Mesendoderm (in vitro differentiated cells): ENCODE measurements around the gene PRPH.

Experiments used
- DNase-seq: peaks from one replicate; pipeline ENCODE4 v3.0.0; 2013
- H2AK5ac ChIP-seq: 2 replicates; pipeline ENCODE4 v1.6.1; 2013; ENCODE audit warnings: low read length, inconsistent platforms
- H2BK120ac ChIP-seq: 2 replicates; pipeline ENCODE4 v1.6.1; 2013; ENCODE audit warnings: low read depth, mild to moderate bottlenecking, low read length, moderate library complexity, mixed read lengths
- H2BK15ac ChIP-seq: replicated peaks from 2 replicates; pipeline ENCODE4 v1.6.1; 2013; ENCODE audit warnings: low read depth, mild to moderate bottlenecking, moderate library complexity
- H2BK5ac ChIP-seq: 2 replicates; pipeline ENCODE4 v1.6.1; 2013; ENCODE audit warnings: low read length, inconsistent platforms
- H3K18ac ChIP-seq: 2 replicates; pipeline ENCODE4 v1.6.1; 2013; ENCODE audit warnings: mild to moderate bottlenecking, low read length, mixed read lengths
- H3K23ac ChIP-seq: one replicate; pipeline ENCODE4 v1.6.1; 2013; ENCODE audit warnings: low read length
- H3K27ac ChIP-seq: 2 replicates; pipeline ENCODE4 v1.5.1; 2013; ENCODE audit warnings: low read depth, mild to moderate bottlenecking, inconsistent platforms, low read length, moderate library complexity
- H3K27me3 ChIP-seq: 2 replicates; pipeline ENCODE4 v1.6.1; 2013; ENCODE audit warnings: low read length, control low read depth, mild to moderate bottlenecking, inconsistent platforms; ENCODE audit not compliant: insufficient read depth, poor library complexity
- H3K36me3 ChIP-seq: 2 replicates; pipeline ENCODE4 v1.6.1; 2013; ENCODE audit warnings: low read length, inconsistent platforms; ENCODE audit not compliant: control insufficient read depth, insufficient read depth
- H3K4ac ChIP-seq: one replicate; pipeline ENCODE4 v1.6.1; 2013; ENCODE audit warnings: low read depth, mild to moderate bottlenecking, low read length, moderate library complexity
- H3K4me1 ChIP-seq: 2 replicates; pipeline ENCODE4 v1.6.1; 2013; ENCODE audit warnings: low read depth, low read length, inconsistent platforms; ENCODE audit not compliant: control insufficient read depth
- H3K4me2 ChIP-seq: 2 replicates; pipeline ENCODE4 v1.6.1; 2013; ENCODE audit warnings: low read length
- H3K4me3 ChIP-seq: 2 replicates; pipeline ENCODE4 v1.5.1; 2013; ENCODE audit warnings: mild to moderate bottlenecking, low read length
- H3K56ac ChIP-seq: one replicate; pipeline ENCODE4 v1.6.1; 2013; ENCODE audit warnings: low read length
- H3K79me1 ChIP-seq: 2 replicates; pipeline ENCODE4 v1.6.1; 2013; ENCODE audit warnings: low read length, inconsistent platforms
- H3K79me2 ChIP-seq: 2 replicates; pipeline ENCODE4 v1.6.1; 2013; ENCODE audit warnings: mild to moderate bottlenecking, low read length; ENCODE audit not compliant: control insufficient read depth, insufficient read depth
- H3K9ac ChIP-seq: 2 replicates; pipeline ENCODE4 v1.6.1; 2013; ENCODE audit warnings: low read length, inconsistent platforms
- H4K5ac ChIP-seq: one replicate; pipeline ENCODE4 v1.6.1; 2013; ENCODE audit warnings: low read length
- H4K8ac ChIP-seq: one replicate; pipeline ENCODE4 v1.6.1; 2013; ENCODE audit warnings: low read depth, mild to moderate bottlenecking, control low read depth, low read length, moderate library complexity
- WGBS: extraction: QIAGEN DNeasy Blood & Tissue Kit; methylation state at CpG from one replicate; pipeline ENCODE4 v1.1.7; 2013; ENCODE audit warnings: low lambda C conversion rate, missing lambda C conversion rate; ENCODE audit not compliant: insufficient coverage; ENCODE audit errors: extremely low coverage; 5-methylcytosine and 5-hydroxymethylcytosine counted together

Gene PRPH

GRCh38 chr12:49345051-49345824 is 50.3 kb downstream of the PRPH start:
- H3K18ac ChIP-seq = no peak overlapping the region
- no peak overlapping the region for H3K27ac ChIP-seq
- H3K79me1 ChIP-seq = no peaks in the 10 kb centered on the region
- no peak overlapping the region for H4K8ac ChIP-seq
- no CpG with 5 or more reads among the region's 70 CpGs for WGBS
- no peak overlapping the region for H2BK15ac ChIP-seq
- no peak overlapping the region for H3K4me3 ChIP-seq
- peak overlapping the region; percentile 19 for H3K56ac ChIP-seq
- no peak overlapping the region for H3K23ac ChIP-seq
- no peak overlapping the region for H3K4ac ChIP-seq
- H3K36me3 ChIP-seq = no peaks in the 10 kb centered on the region
- no peak overlapping the region for H4K5ac ChIP-seq
- H3K4me2 ChIP-seq = peak overlapping the region; percentile 52
- H2BK5ac ChIP-seq = no peak overlapping the region
- peaks cover 45% of the 10 kb centered on the region for H3K27me3 ChIP-seq
- peak; percentile 49 for DNase-seq
- peaks cover 5% of the 10 kb centered on the region for H3K4me1 ChIP-seq
- H2AK5ac ChIP-seq = no peak overlapping the region
- no peaks in the 10 kb centered on the region for H3K79me2 ChIP-seq
- no peak overlapping the region for H3K9ac ChIP-seq
- H2BK120ac ChIP-seq = no peak overlapping the region

GRCh38 chr12:49345825-49346658 is 51.1 kb downstream of the PRPH start:
- H2BK120ac ChIP-seq = no peak overlapping the region
- peak overlapping the region; percentile 33 for H3K4me3 ChIP-seq
- no peak overlapping the region for H4K5ac ChIP-seq
- peak overlapping the region; percentile 37 for H3K9ac ChIP-seq
- H2BK15ac ChIP-seq = no peak overlapping the region
- H3K27me3 ChIP-seq = peaks cover 38% of the 10 kb centered on the region
- H3K18ac ChIP-seq = no peak overlapping the region
- H3K4me2 ChIP-seq = peak overlapping the region; percentile 52
- no peak overlapping the region for H2BK5ac ChIP-seq
- H3K27ac ChIP-seq = no peak overlapping the region
- H3K56ac ChIP-seq = peak overlapping the region; percentile 75
- H3K79me1 ChIP-seq = no peaks in the 10 kb centered on the region
- no peaks in the 10 kb centered on the region for H3K79me2 ChIP-seq
- H3K4ac ChIP-seq = no peak overlapping the region
- peaks cover 5% of the 10 kb centered on the region for H3K4me1 ChIP-seq
- no peak overlapping the region for H4K8ac ChIP-seq
- WGBS = no CpG with 5 or more reads among the region's 61 CpGs
- no peak overlapping the region for H2AK5ac ChIP-seq
- peak; percentile 43 for DNase-seq
- H3K36me3 ChIP-seq = no peaks in the 10 kb centered on the region
- H3K23ac ChIP-seq = no peak overlapping the region

GRCh38 chr12:49346659-49347310 is 51.8 kb downstream of the PRPH start, which contains the start of gene DNAJC22:
Gene DNAJC22 (plus strand): TSS chr12:49346888. CDS start chr12:49348873, 1,985 bp downstream.
- no peak within 1 kb of the TSS for H4K8ac ChIP-seq
- no CpG with 5 or more reads among the region's 47 CpGs for WGBS
- peak within 1 kb of the TSS; percentile 33 for H3K4me3 ChIP-seq
- no peaks in the 10 kb centered on the region for H3K79me1 ChIP-seq
- no peak within 1 kb of the TSS for H3K4ac ChIP-seq
- DNase-seq = peak; percentile 61
- H3K9ac ChIP-seq = peak within 1 kb of the TSS; percentile 37
- peak within 1 kb of the TSS; percentile 52 for H3K4me2 ChIP-seq
- H3K79me2 ChIP-seq = no peaks in the 10 kb centered on the region
- H2BK5ac ChIP-seq = no peak within 1 kb of the TSS
- H2BK120ac ChIP-seq = no peak within 1 kb of the TSS
- H2BK15ac ChIP-seq = no peak within 1 kb of the TSS
- no peak within 1 kb of the TSS for H3K23ac ChIP-seq
- peaks cover 31% of the 10 kb centered on the region for H3K27me3 ChIP-seq
- no peak within 1 kb of the TSS for H2AK5ac ChIP-seq
- H3K4me1 ChIP-seq = peaks cover 5% of the 10 kb centered on the region
- no peak within 1 kb of the TSS for H3K18ac ChIP-seq
- H3K27ac ChIP-seq = no peak within 1 kb of the TSS
- H3K36me3 ChIP-seq = no peaks in the 10 kb centered on the region
- H3K56ac ChIP-seq = peak within 1 kb of the TSS; percentile 75
- no peak within 1 kb of the TSS for H4K5ac ChIP-seq

GRCh38 chr12:49347311-49348193 is 52.6 kb downstream of the PRPH start:
- Histone ChIP-seq H3K56ac (peak overlapping the region; percentile 62), H4K8ac (no peak overlapping the region), H2BK15ac (no peak overlapping the region), H3K27me3 (peaks cover 30% of the 10 kb centered on the region), H3K36me3 (no peaks in the 10 kb centered on the region), H3K9ac (peak overlapping the region; percentile 49), H2BK5ac (no peak overlapping the region), H3K4me2 (peak overlapping the region; percentile 52), H3K4ac (no peak overlapping the region), H3K4me1 (peaks cover 5% of the 10 kb centered on the region), H3K27ac (no peak overlapping the region), H3K23ac (no peak overlapping the region), H3K79me1 (no peaks in the 10 kb centered on the region), H3K4me3 (no peak overlapping the region), H2BK120ac (no peak overlapping the region), H3K79me2 (no peaks in the 10 kb centered on the region), H4K5ac (no peak overlapping the region), H2AK5ac (no peak overlapping the region), H3K18ac (no peak overlapping the region)
- peak; percentile 82 for DNase-seq
- no CpG with 5 or more reads among the region's 37 CpGs for WGBS
